NCI-H1105 (cell line): ENCODE data around the gene IFT88.

ENCODE experiments used
- DNase-seq: peaks from one replicate; lab custom pipeline; 2025; lab: John Stamatoyannopoulos, UW

IFT88 gene

GRCh38 chr13:20686863-20687579, 120.1 kb downstream of the IFT88 start:
- DNase-seq, result no peak

DNA sequence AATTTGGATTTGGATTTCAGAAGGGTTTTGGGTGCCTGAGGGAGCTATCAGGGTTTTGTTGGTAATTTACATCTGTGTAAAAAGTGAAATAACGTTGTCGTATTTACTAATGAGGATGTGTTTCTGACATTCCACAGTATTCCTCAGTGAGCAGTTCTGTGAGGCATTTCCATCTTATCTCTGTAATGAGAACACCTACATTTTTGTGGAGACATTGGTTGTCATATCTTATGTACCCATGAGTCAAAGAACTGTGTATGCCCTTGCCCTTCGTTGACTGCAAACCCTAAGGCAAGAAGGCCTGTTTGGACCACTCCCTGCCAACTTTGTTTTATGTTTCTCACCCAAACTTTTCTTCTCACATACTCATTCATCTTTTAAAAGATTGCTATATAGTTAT, 122.3 kb downstream of the IFT88 start:
- no peak for DNase-seq

DNA sequence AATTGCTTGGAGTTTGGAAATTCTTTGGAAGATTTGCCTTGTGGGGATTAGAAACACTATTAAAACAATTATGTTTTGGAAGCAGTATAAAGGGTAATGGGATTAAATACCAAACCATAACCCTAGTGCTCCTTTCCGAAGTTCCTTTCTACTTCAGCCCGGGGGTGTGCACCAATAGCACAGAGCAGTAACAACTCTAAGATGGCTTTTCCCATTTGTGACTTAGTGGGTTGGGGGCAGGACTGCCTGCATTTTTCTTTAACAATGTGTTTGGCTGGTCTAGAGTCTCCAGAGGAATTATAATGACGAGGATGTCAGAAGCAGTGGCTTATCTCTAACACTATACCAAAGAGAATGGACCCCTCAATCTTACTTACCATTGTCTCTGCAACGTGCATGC, 124.7 kb downstream of the IFT88 start:
- DNase-seq, result no peak

- no peak for DNase-seq
These were observed 129.1 kb downstream of the IFT88 start for GRCh38 chr13:20696073-20696472.

DNA sequence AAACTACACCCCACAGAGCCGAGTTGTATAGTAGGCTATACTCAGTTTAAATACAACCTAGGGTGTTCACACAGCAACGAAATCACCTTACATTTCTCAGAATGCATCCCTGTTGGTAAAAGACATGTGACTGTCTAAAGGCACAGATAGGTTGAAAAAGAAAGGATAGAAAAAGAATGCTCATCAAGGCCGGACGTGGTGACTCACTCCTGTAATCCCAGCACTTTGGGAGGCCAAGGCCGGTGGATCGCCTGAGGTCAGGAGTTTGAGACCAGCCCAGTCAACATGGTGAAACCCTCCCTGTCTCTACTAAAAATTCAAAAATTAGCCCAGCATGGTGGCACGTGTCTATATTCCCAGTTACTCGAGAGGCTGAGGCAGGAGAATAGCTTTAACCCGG, 132.8 kb downstream of the IFT88 start:
- DNase-seq, result no peak

DNA sequence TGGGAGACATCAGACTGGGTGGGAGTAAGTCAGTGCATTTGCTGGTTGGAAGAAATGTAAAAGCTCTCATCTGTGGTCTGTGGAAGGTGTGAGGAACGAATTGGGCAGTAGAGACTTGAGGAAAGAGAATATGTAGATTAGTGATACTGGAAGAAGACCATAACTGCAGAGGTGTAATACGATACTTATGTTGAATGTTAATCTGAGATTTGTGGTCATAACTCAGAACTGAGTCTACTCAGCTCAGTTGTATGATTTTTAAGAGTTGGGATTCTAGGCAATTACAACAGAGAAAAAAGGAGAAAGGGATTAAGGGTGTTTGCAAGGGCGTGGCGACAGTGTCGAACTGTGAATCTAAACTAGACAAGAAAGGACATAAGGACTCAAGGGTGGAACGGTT, 133.3 kb downstream of the IFT88 start:
- DNase-seq, result no peak

DNA sequence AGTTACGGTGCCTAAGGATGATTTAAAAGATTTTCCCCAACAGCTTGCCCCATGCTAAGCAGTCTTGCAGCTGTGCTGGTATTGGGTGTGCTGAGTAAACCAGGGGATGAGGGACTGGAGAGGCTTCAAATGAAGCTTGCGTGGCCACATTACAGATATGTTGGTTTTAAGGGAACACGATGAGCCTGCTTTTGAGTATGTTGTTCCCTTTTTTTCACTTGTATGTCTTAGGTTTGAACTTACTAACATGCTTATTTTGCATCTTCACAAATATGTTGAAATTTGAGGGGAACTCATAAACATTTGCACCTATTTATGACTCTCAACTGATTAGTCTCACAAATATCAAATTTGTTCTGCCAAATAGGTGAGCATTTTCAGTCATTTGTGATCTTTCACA, 134.5 kb downstream of the IFT88 start:
- DNase-seq, result no peak

DNA sequence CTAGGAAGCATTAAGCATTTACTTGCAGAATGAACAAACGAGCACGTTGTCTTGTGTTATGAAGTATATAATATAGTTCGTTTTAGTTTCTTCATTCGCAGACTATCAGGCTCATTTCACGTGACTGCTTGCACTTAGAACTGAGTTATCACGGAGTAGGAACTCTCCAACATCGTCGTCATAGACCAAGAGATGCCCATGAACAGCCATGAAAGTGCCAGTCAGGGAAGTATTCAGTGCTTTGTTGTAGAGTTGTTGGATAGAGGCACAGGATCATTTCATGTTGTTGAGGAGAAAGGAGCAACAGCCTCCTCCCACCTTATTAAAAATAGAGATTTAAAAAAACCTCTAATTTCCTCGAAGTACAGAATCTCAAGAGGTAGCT, 135.6 kb downstream of the IFT88 start:
- DNase-seq, result no peak

GRCh38 chr13:20702915-20703779, 136.2 kb downstream of the IFT88 start, which contains the start of gene IL17D:
Gene IL17D (plus strand): TSS chr13:20703699. CDS start chr13:20704002, 303 bp downstream.
- no peak for DNase-seq

- DNase-seq, result peak; percentile 64
These were observed 137.0 kb downstream of the IFT88 start for GRCh38 chr13:20703780-20704458.

- DNase-seq, result no peak
These were observed 137.6 kb downstream of the IFT88 start for GRCh38 chr13:20704459-20705069.

- no peak for DNase-seq
These were observed 139.7 kb downstream of the IFT88 start for GRCh38 chr13:20706661-20707060.

DNA sequence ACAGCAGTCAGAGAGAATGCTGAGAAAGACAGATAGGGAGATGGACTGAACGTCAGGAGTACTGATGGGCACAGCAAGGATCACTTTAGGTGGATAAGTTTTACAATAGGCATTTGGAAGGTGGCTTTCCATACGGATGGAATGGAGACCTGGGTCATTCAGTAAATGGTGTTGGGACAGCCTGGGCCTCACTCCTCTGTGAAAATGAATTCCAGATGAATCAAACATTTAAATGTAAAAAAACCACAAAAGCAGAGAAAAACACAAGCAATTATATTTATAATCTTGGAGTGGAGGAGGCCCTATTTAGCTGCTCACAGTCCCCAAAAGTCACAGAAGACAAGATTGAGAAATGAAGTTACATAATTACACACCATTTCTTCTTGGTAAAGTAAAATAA, 141.3 kb downstream of the IFT88 start:
- no peak for DNase-seq

DNA sequence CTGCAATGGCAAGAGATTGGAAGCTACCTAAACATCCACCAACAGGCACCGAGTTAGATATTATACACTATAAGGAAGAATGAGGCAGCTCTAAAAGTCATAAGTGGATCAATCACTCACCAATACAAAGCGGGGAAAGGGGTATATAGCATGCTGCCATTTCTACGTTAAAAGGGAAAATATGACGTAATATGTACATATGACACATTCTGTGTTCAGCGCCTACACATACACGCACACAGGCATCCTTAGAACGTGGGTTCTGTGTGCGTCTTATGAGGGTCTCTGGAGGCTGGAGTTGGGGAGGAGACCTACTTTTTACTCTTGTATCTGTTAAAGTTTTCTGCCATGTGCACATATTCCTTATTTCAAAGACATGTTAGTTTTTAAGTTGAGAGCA, 142.4 kb downstream of the IFT88 start:
- no peak for DNase-seq

- DNase-seq, result no peak
These were observed 142.8 kb downstream of the IFT88 start for GRCh38 chr13:20709782-20710181.

DNA sequence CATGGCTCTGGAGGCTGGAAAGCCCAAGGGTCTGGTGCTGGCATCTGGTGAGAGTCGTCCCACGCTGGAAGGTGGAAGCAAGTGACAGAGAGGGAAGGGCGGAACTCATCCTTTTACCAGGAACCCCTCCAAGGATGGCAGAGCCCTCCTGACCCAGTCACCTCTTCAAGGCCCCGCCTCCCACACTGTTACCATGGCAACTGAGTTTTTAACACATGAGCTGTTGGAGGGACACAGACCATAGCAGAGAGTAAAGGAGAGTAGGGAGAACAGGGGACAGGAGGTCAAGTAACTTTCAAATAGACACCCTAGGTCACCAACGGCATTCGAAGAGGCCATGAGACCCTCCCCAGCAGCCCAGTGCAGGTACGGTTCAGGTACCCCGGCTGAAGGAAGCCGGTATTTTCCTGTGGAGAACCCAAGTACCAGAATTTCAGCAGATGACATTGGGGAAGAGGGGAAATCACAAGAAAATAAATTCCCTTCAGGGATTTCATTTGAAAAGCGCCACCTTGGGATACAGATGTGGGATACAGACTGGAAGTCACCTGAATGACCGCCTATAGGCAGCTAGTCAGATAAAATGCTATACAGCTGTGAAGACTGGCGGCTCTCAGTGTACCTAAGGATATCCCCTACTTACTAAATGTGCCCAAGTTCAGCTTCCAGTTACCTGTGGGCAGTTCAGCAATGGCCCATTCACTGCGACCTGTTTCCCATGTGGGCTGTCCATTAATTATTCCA, 144.5 kb downstream of the IFT88 start:
- no peak for DNase-seq

DNA sequence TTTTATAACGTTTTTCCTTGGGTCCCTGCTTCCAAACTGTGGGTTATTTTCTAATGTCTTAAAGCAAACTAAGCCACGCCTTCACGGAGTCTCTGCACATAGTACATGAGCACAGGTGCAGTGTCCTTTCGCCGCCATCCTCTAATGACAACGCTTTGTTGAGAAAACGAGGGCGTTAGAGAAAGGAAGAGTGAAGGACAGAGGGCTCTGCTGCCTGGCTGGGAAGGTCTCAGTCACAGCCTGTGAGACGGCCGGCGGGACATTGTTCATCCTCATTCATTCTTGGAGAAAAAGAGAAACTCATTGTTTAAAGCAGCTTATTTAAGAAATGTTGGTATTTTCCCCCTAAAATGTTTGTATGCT, 146.0 kb downstream of the IFT88 start:
- no peak for DNase-seq

- no peak for DNase-seq
These were observed 146.8 kb downstream of the IFT88 start for GRCh38 chr13:20713751-20714150.

DNA sequence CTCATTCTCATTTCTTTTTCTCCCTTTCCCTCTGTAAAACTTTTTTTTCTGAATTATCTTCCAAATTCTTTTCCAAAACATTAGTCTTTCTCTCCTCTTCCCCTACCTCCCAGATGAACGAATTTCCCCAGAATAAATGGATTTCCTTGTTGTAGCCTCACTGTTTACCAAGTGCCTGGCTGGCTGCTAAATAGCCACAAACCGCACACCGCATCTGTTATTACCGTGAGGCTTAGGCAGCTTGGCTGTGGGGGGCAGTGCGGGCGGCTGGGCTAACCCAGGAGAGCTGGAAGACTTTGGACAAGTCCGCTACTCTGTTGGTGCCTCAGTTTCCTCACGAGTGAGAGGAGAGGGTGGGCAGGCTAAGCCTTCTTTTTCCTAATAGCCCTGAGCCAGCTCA, 147.2 kb downstream of the IFT88 start:
- no peak for DNase-seq

GRCh38 chr13:20714563-20715329, 147.8 kb downstream of the IFT88 start:
- DNase-seq, result no peak

- DNase-seq, result no peak
These were observed 148.4 kb downstream of the IFT88 start for GRCh38 chr13:20715330-20715712.
